Measurements from ENCODE around the gene FNDC3B.

DNA sequence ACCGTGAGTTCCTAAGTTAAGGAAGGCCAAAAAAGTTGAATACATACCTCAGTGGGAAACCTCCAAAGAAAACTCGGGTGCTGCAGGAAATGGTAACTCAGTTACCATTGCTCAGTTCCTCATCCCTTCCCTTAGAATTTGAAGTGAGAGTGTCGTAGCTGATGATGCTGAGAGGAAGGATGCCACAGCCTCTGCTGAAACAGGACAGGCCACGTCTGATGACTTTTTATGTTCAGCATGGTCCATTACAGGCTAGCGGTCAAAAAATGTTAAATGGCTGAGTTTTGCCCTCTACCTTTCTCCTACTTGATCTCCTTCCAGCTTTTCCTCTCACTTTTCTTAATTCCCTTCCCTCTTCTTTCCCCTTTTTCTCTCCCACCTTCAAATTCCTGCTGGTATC is 273.3 kb downstream of the FNDC3B start:
- TF ChIP-seq, protein P1, sequence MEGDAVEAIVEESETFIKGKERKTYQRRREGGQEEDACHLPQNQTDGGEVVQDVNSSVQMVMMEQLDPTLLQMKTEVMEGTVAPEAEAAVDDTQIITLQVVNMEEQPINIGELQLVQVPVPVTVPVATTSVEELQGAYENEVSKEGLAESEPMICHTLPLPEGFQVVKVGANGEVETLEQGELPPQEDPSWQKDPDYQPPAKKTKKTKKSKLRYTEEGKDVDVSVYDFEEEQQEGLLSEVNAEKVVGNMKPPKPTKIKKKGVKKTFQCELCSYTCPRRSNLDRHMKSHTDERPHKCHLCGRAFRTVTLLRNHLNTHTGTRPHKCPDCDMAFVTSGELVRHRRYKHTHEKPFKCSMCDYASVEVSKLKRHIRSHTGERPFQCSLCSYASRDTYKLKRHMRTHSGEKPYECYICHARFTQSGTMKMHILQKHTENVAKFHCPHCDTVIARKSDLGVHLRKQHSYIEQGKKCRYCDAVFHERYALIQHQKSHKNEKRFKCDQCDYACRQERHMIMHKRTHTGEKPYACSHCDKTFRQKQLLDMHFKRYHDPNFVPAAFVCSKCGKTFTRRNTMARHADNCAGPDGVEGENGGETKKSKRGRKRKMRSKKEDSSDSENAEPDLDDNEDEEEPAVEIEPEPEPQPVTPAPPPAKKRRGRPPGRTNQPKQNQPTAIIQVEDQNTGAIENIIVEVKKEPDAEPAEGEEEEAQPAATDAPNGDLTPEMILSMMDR (IDR thresholded peaks at IDR 0.05; ENCODE audit: insufficient read depth, low read length, poor library complexity, severe bottlenecking), result no peak
- no peak for TF ChIP-seq EZH2phosphoT487 (conservative IDR thresholded peaks at IDR 0.05; ENCODE audit: low read length)

Measured in SU-DHL-6 (cell line).